ENCODE data around the gene SNW1. TPM values are rescaled to one million over a fixed set of nuclear protein-coding genes. Genes with fewer than 3 reads are reported as not detected.
A peak's percentile ranks its signal among the peaks of the same experiment; 100 is the strongest.

SNW1 gene
- total and polyA plus RNA-seq, 7 experiments from 2014 or later: 59.6 to 108 (median 89.1) TPM

GRCh38 chr14:77682158-77682553, 78.8 kb downstream of the SNW1 start:
- no peak overlapping the region for H3K27ac ChIP-seq (ENCODE audit: low read depth, low read length)
- H3K9me3 ChIP-seq (ENCODE audit: control insufficient read depth in 2 of 3, low read length in 3 of 3): no peaks in the 10 kb centered on the region
- DNase-seq: no peak
- H3K4me1 ChIP-seq (ENCODE audit: control insufficient read depth in 2 of 2, insufficient read depth in 2 of 2, low read length in 2 of 2): no peaks in the 10 kb centered on the region
- ChIA-PET POLR2A (interaction anchor here (0.5 kb wide), 1 partner anchor 818 kb away, joined by 3 read pairs; no protein-coding TSS in a partner anchor), CTCF (interaction anchor here (0.5 kb wide), 1 partner anchor 180 kb away, joined by 4 read pairs; no protein-coding TSS in a partner anchor)
- peaks cover 0 to 3% (median 0%) of the 10 kb centered on the region in 7 donors for H3K4me1 Mint-ChIP-seq
- no peak for ATAC-seq
- H3K36me3 ChIP-seq (ENCODE audit: control insufficient read depth in 2 of 3, insufficient read depth in 3 of 3, low read length in 3 of 3): peaks cover 0 to 39% (median 0%) of the 10 kb centered on the region in 3 experiments
- H3K4me3 ChIP-seq (ENCODE audit: low read length): no peak overlapping the region
- no peak overlapping the region for H3K4me3 Mint-ChIP-seq
- H3K27me3 ChIP-seq (ENCODE audit: control insufficient read depth in 2 of 2, insufficient read depth in 2 of 2, low read length in 2 of 2): no peaks in the 10 kb centered on the region
- intact Hi-C loops (cut with micrococcal nuclease): no loop called here
- peaks cover 9 to 57% (median 14%) of the 10 kb centered on the region in 5 donors for H3K36me3 Mint-ChIP-seq
- H3K27ac Mint-ChIP-seq: peak overlapping the region in 1 of 9 donors; percentile 6
- no peaks in the 10 kb centered on the region for H3K27me3 Mint-ChIP-seq
- peaks cover 0 to 1% (median 0%) of the 10 kb centered on the region in 11 donors for H3K9me3 Mint-ChIP-seq

GRCh38 chr14:77681196-77682157, 79.5 kb downstream of the SNW1 start:
- intact Hi-C loops (cut with micrococcal nuclease): no loop called here
- POLR2A ChIA-PET: no interaction called here
- Mint-ChIP-seq H3K36me3 (peaks cover 4 to 54% (median 10%) of the 10 kb centered on the region in 5 donors), H3K9me3 (peaks cover 0 to 1% (median 0%) of the 10 kb centered on the region in 11 donors), H3K4me3 (no peak overlapping the region), H3K4me1 (peaks cover 0 to 3% (median 0%) of the 10 kb centered on the region in 7 donors), H3K27me3 (no peaks in the 10 kb centered on the region), H3K27ac (peak overlapping the region in 2 of 9 donors; percentile 11 to 70)
- DNase-seq (no peak), ATAC-seq (no peak)
- H3K4me1 ChIP-seq (ENCODE audit: control insufficient read depth in 2 of 2, insufficient read depth in 2 of 2, low read length in 2 of 2): no peaks in the 10 kb centered on the region
- H3K27me3 ChIP-seq (ENCODE audit: control insufficient read depth in 2 of 2, insufficient read depth in 2 of 2, low read length in 2 of 2): no peaks in the 10 kb centered on the region
- CTCF ChIA-PET: interaction anchor here (0.5 kb wide), 1 partner anchor 180 kb away, joined by 4 read pairs; no protein-coding TSS in a partner anchor
- H3K27ac ChIP-seq (ENCODE audit: low read depth, low read length): no peak overlapping the region
- H3K36me3 ChIP-seq (ENCODE audit: control insufficient read depth in 2 of 3, insufficient read depth in 3 of 3, low read length in 3 of 3): peaks cover 0 to 37% (median 0%) of the 10 kb centered on the region in 3 experiments
- H3K4me3 ChIP-seq (ENCODE audit: low read length): no peak overlapping the region
- H3K9me3 ChIP-seq (ENCODE audit: control insufficient read depth in 2 of 3, low read length in 3 of 3): no peaks in the 10 kb centered on the region

- peaks cover 0 to 66% (median 6%) of the 10 kb centered on the region in 3 experiments for H3K36me3 ChIP-seq (ENCODE audit: control insufficient read depth in 2 of 3, insufficient read depth in 3 of 3, low read length in 3 of 3)
- POLR2A ChIA-PET: no interaction called here
- no peak overlapping the region for H3K4me3 Mint-ChIP-seq
These were observed 86.0 kb downstream of the SNW1 start for GRCh38 chr14:77674931-77675330.

GRCh38 chr14:77673193-77673592, 87.8 kb downstream of the SNW1 start:
- Histone ChIP-seq H3K4me1 (ENCODE audit: control insufficient read depth in 2 of 2, insufficient read depth in 2 of 2, low read length in 2 of 2) (no peaks in the 10 kb centered on the region), H3K27ac (ENCODE audit: low read depth, low read length) (no peak overlapping the region), H3K27me3 (ENCODE audit: control insufficient read depth in 2 of 2, insufficient read depth in 2 of 2, low read length in 2 of 2) (no peaks in the 10 kb centered on the region), H3K36me3 (ENCODE audit: control insufficient read depth in 2 of 3, insufficient read depth in 3 of 3, low read length in 3 of 3) (peaks cover 0 to 49% (median 6%) of the 10 kb centered on the region in 3 experiments), H3K9me3 (ENCODE audit: control insufficient read depth in 2 of 3, low read length in 3 of 3) (no peaks in the 10 kb centered on the region), H3K4me3 (ENCODE audit: low read length) (no peak overlapping the region)
- no peaks in the 10 kb centered on the region for H3K9me3 Mint-ChIP-seq
- H3K27ac Mint-ChIP-seq: peak overlapping the region in 1 of 9 donors; percentile 32
- H3K27me3 Mint-ChIP-seq: no peaks in the 10 kb centered on the region
- intact Hi-C loops (cut with micrococcal nuclease): no loop called here
- peaks cover 4 to 39% (median 26%) of the 10 kb centered on the region in 5 donors for H3K36me3 Mint-ChIP-seq
- ChIA-PET CTCF (no interaction called here), POLR2A (no interaction called here)
- H3K4me1 Mint-ChIP-seq: no peaks in the 10 kb centered on the region
- no peak overlapping the region for H3K4me3 Mint-ChIP-seq
- ATAC-seq (no peak), DNase-seq (no peak)

More at GRCh38 chr14:77674931-77675330, 86.0 kb downstream of the SNW1 start:
- Histone ChIP-seq H3K4me1 (ENCODE audit: control insufficient read depth in 2 of 2, insufficient read depth in 2 of 2, low read length in 2 of 2) (no peaks in the 10 kb centered on the region), H3K27ac (ENCODE audit: low read depth, low read length) (no peak overlapping the region), H3K27me3 (ENCODE audit: control insufficient read depth in 2 of 2, insufficient read depth in 2 of 2, low read length in 2 of 2) (no peaks in the 10 kb centered on the region), H3K9me3 (ENCODE audit: control insufficient read depth in 2 of 3, low read length in 3 of 3) (no peaks in the 10 kb centered on the region), H3K4me3 (ENCODE audit: low read length) (no peak overlapping the region)
- Mint-ChIP-seq H3K36me3 (peaks cover 4 to 53% (median 26%) of the 10 kb centered on the region in 5 donors), H3K27me3 (no peaks in the 10 kb centered on the region), H3K27ac (no peak overlapping the region), H3K9me3 (no peaks in the 10 kb centered on the region), H3K4me1 (no peaks in the 10 kb centered on the region)
- CTCF ChIA-PET: no interaction called here
- intact Hi-C loops (cut with micrococcal nuclease): no loop called here
- no peak for ATAC-seq
- no peak for DNase-seq

Other genes starting within 250 kb of the SNW1 start
- 10 to 100 TPM; 19.0 to 58.1 (median 25.7) TPM for gene SPTLC2, start 144.5 kb downstream of the SNW1 start, total RNA-seq
- gene SPTLC2, start 144.5 kb downstream of the SNW1 start, polyA plus RNA-seq: 10 to 100 TPM; 11.6 to 12.7 TPM
- gene ALKBH1, start 53.1 kb downstream of the SNW1 start, total RNA-seq: 10 to 100 TPM; 10.2 to 20.3 (median 14.1) TPM
- gene ALKBH1, start 53.1 kb downstream of the SNW1 start, polyA plus RNA-seq: 10 to 100 TPM in 1 of 2 donors, 1 to 10 TPM in 1; 7.6 to 10.7 TPM
- gene SLIRP, start 53.1 kb downstream of the SNW1 start, total RNA-seq: 10 to 100 TPM; 35.9 to 66.6 (median 45.5) TPM
- 100 to 1,000 TPM; 232 to 282 TPM for gene SLIRP, start 53.1 kb downstream of the SNW1 start, polyA plus RNA-seq
- 10 to 100 TPM in 3 of 5 experiments, 1 to 10 TPM in 2; 4.5 to 10.6 (median 10.3) TPM for gene ADCK1, start 39.0 kb upstream of the SNW1 start, total RNA-seq
- 1 to 10 TPM; 6.6 to 8.8 TPM for gene ADCK1, start 39.0 kb upstream of the SNW1 start, polyA plus RNA-seq